Right lobe of liver (tissue), 6 donors: Measurements from ENCODE around the gene VPS11. TPM values are rescaled to one million over a fixed set of nuclear protein-coding genes. Genes with fewer than 3 reads are reported as not detected.

Source experiments
- ATAC-seq, 4 donors: fragments of 200-7000 bp; cut with Tn5 transposase; one replicate each; pipeline ENCODE4 v1.9.1; 2020; ENCODE audit warnings: mild to moderate bottlenecking in 4 of 4, moderate library complexity in 4 of 4
- DNase-seq, 3 donors: peaks; one replicate each; pipeline ENCODE4 v3.0.0-alpha.2; 2020
- H3K27ac ChIP-seq, 3 donors: fragments of 200-600 bp; one replicate each; pipeline ENCODE4 v1.8.0; 2022
- H3K27me3 ChIP-seq, 2 donors: fragments of 200-600 bp; one replicate each; pipeline ENCODE4 v1.8.0; 2022
- H3K36me3 ChIP-seq, 4 donors: fragments of 200-600 bp; sonication (generic) in 1 of 4; one replicate each; pipeline versions ENCODE4 v1.5.1 to v1.8.0; 2017 to 2022; ENCODE audit warnings: control low read depth in 1 of 4
- H3K4me1 ChIP-seq, 4 donors: fragments of 200-600 bp; sonication (generic) in 1 of 4; one replicate each; pipeline versions ENCODE4 v1.5.1 to v1.8.0; 2017 to 2022; ENCODE audit warnings: control low read depth in 1 of 4
- H3K4me3 ChIP-seq, 3 donors: fragments of 200-600 bp; one replicate each; pipeline ENCODE4 v1.8.0; 2022
- H3K9me3 ChIP-seq, 4 donors: fragments of 200-600 bp; sonication (generic) in 1 of 4; one replicate each; pipeline versions ENCODE4 v1.5.1 to v1.8.0; 2017 to 2022; ENCODE audit warnings: control low read depth in 1 of 4
- CTCF ChIP-seq, 4 donors: fragments of 200-600 bp in 3 of 4; fragments of 450-650 bp in 1 of 4; IDR thresholded peaks; one replicate each; pipeline versions ENCODE4 v1.5.1 to v1.8.0; 2016 to 2022; ENCODE audit warnings: antibody characterized with exemption in 4 of 4, mild to moderate bottlenecking in 2 of 4
- POLR2A ChIP-seq: fragments of 450-650 bp; IDR thresholded peaks from one replicate; pipeline ENCODE4 v1.6.1; 2017; ENCODE audit warnings: antibody characterized with exemption, mild to moderate bottlenecking
- WGBS: methylation state at CpG from one replicate; pipeline ENCODE4 v1.1.6; 2018; ENCODE audit warnings: low coverage, low lambda C conversion rate; ENCODE audit not compliant: insufficient coverage; ENCODE audit errors: missing lambda C conversion rate; 5-methylcytosine and 5-hydroxymethylcytosine counted together
- intact Hi-C, 2 donors: fragments of 100-400 bp; cut with DNase I; formaldehyde crosslinking; loops; one replicate each; pipeline versions ENCODE4 v1.11.2 to v1.14.1; 2022
- total RNA-seq, 6 experiments: library from RNA; depleted of rRNA in 2 of 6; stranded (reverse); fragments of >200 nt in 2 of 6; fragmentation: NEBNext Ultra II Directional in 3 of 6; extraction: Animal tissue kit (Norgen Biotek cat#: 25700) in 3 of 6; gene quantifications; one replicate each; pipeline versions ENCODE4 v1.1.0 to v1.2.4, GENCODE V29; 2016 to 2023
- donor health status: DM: no; HTN: yes; CAD: no.
- donor health status: DM: no; HTN: no; CAD: no.
- donor health status: DM: no; HTN: no; CAD: no.
- donor health status: DM: no; HTN: yes; CAD: no.
- donor health status: DM: no; HTN: yes; CAD: no.

The VPS11 gene
- total RNA-seq, 6 experiments from 2014 or later, result 8.5 to 18.3 (median 11.3) TPM

GRCh38 chr11:119103793-119104192 lies 36.2 kb downstream of the VPS11 start:
- ATAC-seq (no peak), DNase-seq (no peak)
- 52% methylated on average over 4 of the region's 4 CpGs for WGBS
- no peaks in the 10 kb centered on the region for H3K36me3 ChIP-seq
- intact Hi-C loops, result no loop called here
- H3K27ac ChIP-seq, result no peak overlapping the region
- TF ChIP-seq CTCF (IDR thresholded peaks at IDR 0.05) (peak in 2 of 4 donors; percentile 13 to 16), POLR2A (no peak)
- H3K27me3 ChIP-seq, result no peaks in the 10 kb centered on the region
- no peaks in the 10 kb centered on the region for H3K9me3 ChIP-seq
- peaks cover 0 to 23% (median 6%) of the 10 kb centered on the region in 4 donors for H3K4me1 ChIP-seq
- no peak overlapping the region for H3K4me3 ChIP-seq

GRCh38 chr11:119106564-119107537 lies 39.2 kb downstream of the VPS11 start, which contains the start of gene C2CD2L:
TSS of gene C2CD2L (plus strand) at chr11:119107344. CDS start at chr11:119107742, 398 bp downstream.
- Histone ChIP-seq H3K36me3 (peaks cover 0 to 9% (median 6%) of the 10 kb centered on the region in 4 donors), H3K4me3 (peak within 1 kb of the TSS; percentile 97 to 98 (median 98)), H3K27me3 (no peaks in the 10 kb centered on the region), H3K9me3 (no peaks in the 10 kb centered on the region), H3K27ac (peak within 1 kb of the TSS; percentile 48 to 75 (median 61)), H3K4me1 (peaks cover 0 to 28% (median 4%) of the 10 kb centered on the region in 4 donors)
- TF ChIP-seq POLR2A (peak; percentile 63), CTCF (IDR thresholded peaks at IDR 0.05) (no peak)
- intact Hi-C loops, result no loop called here
- ATAC-seq (peak; percentile 82 to 90 (median 88)), DNase-seq (peak; percentile 90 to 92 (median 90))
- 8% methylated on average over 9 of the region's 49 CpGs for WGBS

- H3K9me3 ChIP-seq, result no peaks in the 10 kb centered on the region
- no peaks in the 10 kb centered on the region for H3K27me3 ChIP-seq
- TF ChIP-seq CTCF (IDR thresholded peaks at IDR 0.05) (no peak), POLR2A (no peak)
- peaks cover 0 to 16% (median 8%) of the 10 kb centered on the region in 4 donors for H3K36me3 ChIP-seq
- peaks cover 0 to 28% (median 4%) of the 10 kb centered on the region in 4 donors for H3K4me1 ChIP-seq
- WGBS, result no CpG with 5 or more reads among the region's 65 CpGs
- no peak for DNase-seq
- H3K4me3 ChIP-seq, result peak overlapping the region; percentile 97 to 98 (median 98)
- peak; percentile 4 to 39 (median 21) for ATAC-seq
- intact Hi-C loops, result no loop called here
- H3K27ac ChIP-seq, result peak overlapping the region; percentile 48 to 75 (median 61)
Observed at GRCh38 chr11:119107538-119108145, 40.0 kb downstream of the VPS11 start.

GRCh38 chr11:119108146-119108856 lies 40.7 kb downstream of the VPS11 start:
- peak overlapping the region; percentile 97 to 98 (median 98) for H3K4me3 ChIP-seq
- TF ChIP-seq POLR2A (no peak), CTCF (IDR thresholded peaks at IDR 0.05) (no peak)
- H3K27me3 ChIP-seq, result no peaks in the 10 kb centered on the region
- DNase-seq, result no peak
- intact Hi-C loops, result no loop called here
- peak; percentile 17 to 45 (median 26) for ATAC-seq
- H3K36me3 ChIP-seq, result peaks cover 0 to 18% (median 8%) of the 10 kb centered on the region in 4 donors
- 25% methylated on average over 3 of the region's 8 CpGs for WGBS
- peaks cover 0 to 28% (median 4%) of the 10 kb centered on the region in 4 donors for H3K4me1 ChIP-seq
- H3K27ac ChIP-seq, result peak overlapping the region in 2 of 3 donors; percentile 61 to 75
- no peaks in the 10 kb centered on the region for H3K9me3 ChIP-seq
